ENCODE results near the gene MIA2. TPM values are rescaled to one million over a fixed set of nuclear protein-coding genes. Genes with fewer than 3 reads are reported as not detected.
"Not testable (repeated sequence)": the region's sequence is repeated elsewhere in the genome, so short reads cannot be mapped to it uniquely, and the experiment has no call there.

The MIA2 gene
- total RNA-seq, 6 experiments from 2014 or later = 58.7 to 90.8 (median 73.6) TPM

- no peaks in the 10 kb centered on the region for H3K9me3 ChIP-seq
- TF ChIP-seq POLR2A (IDR thresholded peaks at IDR 0.05) (no peak), CTCF (IDR thresholded peaks at IDR 0.05) (no peak)
- 90% methylated on average over 4 of the region's 9 CpGs for WGBS (ENCODE audit: insufficient coverage, low coverage, low lambda C conversion rate, missing lambda C conversion rate)
- no peaks in the 10 kb centered on the region for H3K27me3 ChIP-seq
- no peak for ATAC-seq
- H3K27ac ChIP-seq = no peak overlapping the region
- no peak for DNase-seq
- H3K4me1 ChIP-seq = no peaks in the 10 kb centered on the region
- intact Hi-C loops (cut with DNase I) = no loop called here
- peaks cover 0 to 28% (median 6%) of the 10 kb centered on the region in 4 donors for H3K36me3 ChIP-seq
- H3K4me3 ChIP-seq = no peak overlapping the region
These were observed 118.0 kb downstream of the MIA2 start for GRCh38 chr14:39351708-39352107.

GRCh38 chr14:39359069-39359468 is 125.4 kb downstream of the MIA2 start:
- H3K36me3 ChIP-seq; H3K4me1 ChIP-seq; DNase-seq; H3K27ac ChIP-seq; H3K27me3 ChIP-seq; ATAC-seq; intact Hi-C loops (cut with DNase I); H3K9me3 ChIP-seq; H3K4me3 ChIP-seq: not testable (repeated sequence)
- 76% methylated on average over 4 of the region's 10 CpGs for WGBS (ENCODE audit: insufficient coverage, low coverage, low lambda C conversion rate, missing lambda C conversion rate)

GRCh38 chr14:39360316-39360715 is 126.6 kb downstream of the MIA2 start:
- Histone ChIP-seq H3K27ac (no peak overlapping the region), H3K4me3 (no peak overlapping the region), H3K9me3 (no peaks in the 10 kb centered on the region), H3K27me3 (no peaks in the 10 kb centered on the region), H3K36me3 (peaks cover 0 to under 1% (median 0%) of the 10 kb centered on the region in 4 donors), H3K4me1 (no peaks in the 10 kb centered on the region)
- no peak for TF ChIP-seq POLR2A (IDR thresholded peaks at IDR 0.05)
- TF ChIP-seq CTCF (IDR thresholded peaks at IDR 0.05) = no peak
- intact Hi-C loops (cut with DNase I) = no loop called here
- DNase-seq (no peak), ATAC-seq (no peak)

- H3K36me3 ChIP-seq; H3K27me3 ChIP-seq; H3K27ac ChIP-seq; H3K4me1 ChIP-seq; H3K4me3 ChIP-seq; intact Hi-C loops (cut with DNase I); ATAC-seq; DNase-seq; H3K9me3 ChIP-seq: not testable (repeated sequence)
- 86% methylated on average over 2 of the region's 5 CpGs for WGBS (ENCODE audit: insufficient coverage, low coverage, low lambda C conversion rate, missing lambda C conversion rate)
These were observed 127.8 kb downstream of the MIA2 start for GRCh38 chr14:39361556-39361955.

GRCh38 chr14:39364509-39364908 is 130.8 kb downstream of the MIA2 start:
- TF ChIP-seq CTCF (IDR thresholded peaks at IDR 0.05) = no peak
- TF ChIP-seq POLR2A (IDR thresholded peaks at IDR 0.05) = no peak
- WGBS (ENCODE audit: insufficient coverage, low coverage, low lambda C conversion rate, missing lambda C conversion rate) = 100% methylated on average over 1 of the region's 1 CpG
- Histone ChIP-seq H3K4me1 (no peaks in the 10 kb centered on the region), H3K27me3 (no peaks in the 10 kb centered on the region), H3K4me3 (no peak overlapping the region), H3K36me3 (peaks cover 0 to 1% (median 0%) of the 10 kb centered on the region in 4 donors), H3K9me3 (no peaks in the 10 kb centered on the region), H3K27ac (no peak overlapping the region)
- intact Hi-C loops (cut with DNase I) = no loop called here
- DNase-seq (no peak), ATAC-seq (no peak)

GRCh38 chr14:39365354-39365753 is 131.6 kb downstream of the MIA2 start:
- H3K27ac ChIP-seq = no peak overlapping the region
- DNase-seq (no peak), ATAC-seq (no peak)
- H3K36me3 ChIP-seq = peaks cover 0 to 1% (median 0%) of the 10 kb centered on the region in 4 donors
- no peak overlapping the region for H3K4me3 ChIP-seq
- intact Hi-C loops (cut with DNase I) = no loop called here
- H3K4me1 ChIP-seq = no peaks in the 10 kb centered on the region
- 100% methylated on average over 1 of the region's 1 CpG for WGBS (ENCODE audit: insufficient coverage, low coverage, low lambda C conversion rate, missing lambda C conversion rate)
- no peak for TF ChIP-seq CTCF (IDR thresholded peaks at IDR 0.05)
- TF ChIP-seq POLR2A (IDR thresholded peaks at IDR 0.05) = no peak
- no peaks in the 10 kb centered on the region for H3K9me3 ChIP-seq
- no peaks in the 10 kb centered on the region for H3K27me3 ChIP-seq

All from right lobe of liver (tissue), 6 donors.